K562 (cell line): ENCODE data around the gene RXRA. TPM values are rescaled to one million over a fixed set of nuclear protein-coding genes. Genes with fewer than 3 reads are reported as not detected.

Experiments
- ATAC-seq: fragments of 200-7000 bp; cut with Tn5 transposase; 3 replicates; pipeline ENCODE4 v1.9.1; 2020; ENCODE audit warnings: moderate library complexity
- BruUV-seq: library from RNA; stranded (reverse); fragments of 400-500 nt; replicated peaks from 2 replicates; lab custom pipeline; 2021; lab: Mats Ljungman, UMichigan
- CTCF ChIA-PET: fragments of 300-600 bp; formaldehyde crosslinking; extraction: SDS; loops from one replicate; lab custom pipeline; 2021; ENCODE audit warnings: low intra/inter-chr PET ratio; lab: Yijun Ruan, JAX
- POLR2A ChIA-PET: fragments of 300-600, 350-650 bp; sonication (Branson Sonifier 250); formaldehyde crosslinking; extraction: SDS; loops from one replicate; lab custom pipeline; 2021; ENCODE audit warnings: antibody characterized with exemption, inconsistent platforms; lab: Yijun Ruan, JAX
- DNase-seq, 4 experiments: peaks; one replicate each; pipeline versions ENCODE4 v3.0.0 to v3.0.0-alpha.2; 2011 to 2018; ENCODE audit warnings: low spot score in 3 of 4, mixed read lengths in 3 of 4; ENCODE audit errors: extremely low read depth in 1 of 4
- FAIRE-seq: peaks from 2 replicates; lab custom pipeline; 2011; peaks lifted over from hg19 to GRCh38; lab: Jason Lieb, UNC
- H2AFZ ChIP-seq: 2 replicates; pipeline ENCODE4 v1.6.0; 2011; ENCODE audit warnings: low read depth, low read length, control low read depth, inconsistent platforms
- H3K27ac ChIP-seq: fragments of 200-600 bp; 3 replicates; pipeline ENCODE4 v1.8.0; 2011; ENCODE audit warnings: low read depth, mild to moderate bottlenecking, control low read depth, inconsistent platforms, low read length, moderate library complexity, mixed read lengths; ENCODE audit errors: extremely low read depth
- H3K27me3 ChIP-seq, 2 experiments: fragments of 300-600 bp in 1 of 2; 2 replicates in 1 of 2; 3 replicates in 1 of 2; pipeline versions ENCODE4 v1.6.0 to v1.8.0; 2011; ENCODE audit warnings: inconsistent platforms in 2 of 2, low read length in 2 of 2, mild to moderate bottlenecking in 1 of 2, mixed read lengths in 1 of 2, moderate library complexity in 1 of 2; ENCODE audit not compliant: control insufficient read depth in 2 of 2, insufficient read depth in 2 of 2
- H3K36me3 ChIP-seq: fragments of 300-600 bp; 3 replicates; pipeline ENCODE4 v1.8.0; 2011; ENCODE audit warnings: mild to moderate bottlenecking, low read length, inconsistent platforms; ENCODE audit not compliant: control insufficient read depth, insufficient read depth
- H3K4me1 ChIP-seq, 2 experiments: fragments of 200-600 bp in 1 of 2; replicated peaks in 1 of 2; 2 replicates in 1 of 2; 3 replicates in 1 of 2; pipeline versions ENCODE4 v1.5.1 to v1.8.0; 2011; ENCODE audit warnings: inconsistent platforms in 2 of 2, low read length in 2 of 2, mild to moderate bottlenecking in 1 of 2, mixed read lengths in 1 of 2, moderate library complexity in 1 of 2; ENCODE audit not compliant: control insufficient read depth in 2 of 2, insufficient read depth in 2 of 2
- H3K4me2 ChIP-seq: 2 replicates; pipeline ENCODE4 v1.6.1; 2011; ENCODE audit warnings: low read length, control low read depth, inconsistent platforms, mixed read lengths; ENCODE audit not compliant: insufficient read depth
- H3K4me3 ChIP-seq: fragments of 200-600 bp; sonication (generic), shearing (Covaris generic); 2 replicates; pipeline ENCODE4 v1.5.1; 2016; ENCODE audit warnings: control low read depth, inconsistent platforms
- H3K79me2 ChIP-seq: fragments of 200-600 bp; 3 replicates; pipeline ENCODE4 v1.8.0; 2011; ENCODE audit warnings: low read length, inconsistent platforms; ENCODE audit not compliant: control insufficient read depth, insufficient read depth
- H3K9ac ChIP-seq, 2 experiments: 2 replicates each; pipeline versions ENCODE4 v1.6.0 to v1.6.1; 2011; ENCODE audit warnings: low read depth in 2 of 2, low read length in 2 of 2, control low read depth in 1 of 2, inconsistent platforms in 1 of 2, mild to moderate bottlenecking in 1 of 2, mixed read lengths in 1 of 2; ENCODE audit not compliant: insufficient read depth in 1 of 2
- H3K9me1 ChIP-seq: one replicate; pipeline ENCODE4 v1.6.0; 2011; ENCODE audit warnings: inconsistent platforms, mild to moderate bottlenecking, low read length, moderate library complexity; ENCODE audit not compliant: control insufficient read depth, insufficient read depth
- H3K9me3 ChIP-seq: replicated peaks from 2 replicates; pipeline ENCODE4 v1.5.1; 2011; ENCODE audit warnings: low read depth, low read length, inconsistent platforms; ENCODE audit not compliant: control insufficient read depth, insufficient read depth
- H4K20me1 ChIP-seq: replicated peaks from 2 replicates; pipeline ENCODE4 v1.6.1; 2011; ENCODE audit warnings: low read length, inconsistent platforms, mixed read lengths; ENCODE audit not compliant: control insufficient read depth, insufficient read depth
- ETV6 ChIP-seq, 3 experiments: fragments of 150-350 bp in 1 of 3; sonication (generic) in 1 of 3; formaldehyde crosslinking in 1 of 3; IDR thresholded peaks; 2 replicates each; pipeline versions ENCODE4 v1.6.1 to v1.8.0; 2014 to 2022; ENCODE audit warnings: borderline replicate concordance in 2 of 3, low read depth in 2 of 3, antibody characterized with exemption in 1 of 3, low read length in 1 of 3, mild to moderate bottlenecking in 1 of 3, missing genetic modification reagents in 1 of 3
- JUNB ChIP-seq: fragments of 450-650 bp; formaldehyde crosslinking; conservative IDR thresholded peaks from 2 replicates; pipeline ENCODE4 v1.4.0; 2020; ENCODE audit warnings: mild to moderate bottlenecking
- KDM2B ChIP-seq: fragments of 250-450 bp; sonication (Bioruptor Pico); IDR thresholded peaks from 2 replicates; pipeline ENCODE4 v1.8.0; 2021; ENCODE audit warnings: mild to moderate bottlenecking, moderate library complexity
- NCOA6 ChIP-seq: fragments of 450-650 bp; IDR thresholded peaks from 2 replicates; pipeline ENCODE4 v1.6.1; 2017; ENCODE audit warnings: mild to moderate bottlenecking
- NFXL1 ChIP-seq: fragments of 450-650 bp; formaldehyde crosslinking; IDR thresholded peaks from 2 replicates; pipeline ENCODE4 v1.4.0; 2021; ENCODE audit warnings: mild to moderate bottlenecking
- ZBTB17 ChIP-seq: fragments of 450-650 bp; formaldehyde crosslinking; IDR thresholded peaks from 2 replicates; pipeline ENCODE4 v1.4.0; 2020; ENCODE audit warnings: mild to moderate bottlenecking
- ZC3H11A ChIP-seq: IDR thresholded peaks from 2 replicates; pipeline ENCODE4 v1.6.1; 2012; ENCODE audit warnings: low read depth, low read length, improper control_type of control experiment
- WGBS: fragments of 100-300 bp; shearing (Covaris generic); methylation state at CpG from one replicate; pipeline ENCODE4 v1.1.6; 2016; ENCODE audit warnings: low coverage, mixed read lengths; ENCODE audit not compliant: insufficient coverage; ENCODE audit errors: missing lambda C conversion rate; 5-methylcytosine and 5-hydroxymethylcytosine counted together
- in situ Hi-C: fragments of 300-500 bp; cut with MboI; formaldehyde crosslinking; loops from 4 replicates; pipeline ENCODE4 v1.15.0; 2018; ENCODE audit warnings: inconsistent platforms, mixed read lengths
- intact Hi-C: fragments of 100-400 bp; cut with micrococcal nuclease; formaldehyde crosslinking; loops from 2 replicates; pipeline ENCODE4 v1.14.2; 2022
- polyA plus RNA-seq, 8 experiments: library from polyadenylated mRNA; depleted of rRNA in 4 of 8; stranded (reverse) in 5 of 8; unstranded in 3 of 8; fragments of >200 nt; fragmentation: Nextera tagmentation in 2 of 8; fragmentation: Illumina TruSeq in 1 of 8; extraction: Ambion mirVana in 2 of 8; extraction: Trizol in 1 of 8; gene quantifications; 2 replicates each; pipeline versions ENCODE4 v1.2.1 to v1.2.3, GENCODE V29; 2011 to 2014; ENCODE audit warnings: inconsistent platforms in 1 of 8, missing spikeins in 1 of 8
- total RNA-seq, 7 experiments: library from RNA; depleted of rRNA in 6 of 7; stranded (reverse); fragments of >200 nt in 6 of 7; fragmentation: Illumina TruSeq in 2 of 7; extraction: Trizol in 2 of 7; gene quantifications; 2 replicates each; pipeline versions ENCODE4 v1.2.1 to v1.2.3, GENCODE V29; 2011 to 2021; ENCODE audit warnings: low replicate concordance in 1 of 7
- TF ChIP-seq, protein P1 (sequence below), 3 experiments: IDR thresholded peaks in 2 of 3; conservative IDR thresholded peaks in 1 of 3; 2 replicates each; pipeline ENCODE4 v1.5.1; 2011 to 2012; ENCODE audit warnings: low read length in 3 of 3, mild to moderate bottlenecking in 3 of 3, control low read depth in 2 of 3, improper control_type of control experiment in 1 of 3, inconsistent platforms in 1 of 3, low read depth in 1 of 3, mixed read lengths in 1 of 3, moderate library complexity in 1 of 3; ENCODE audit not compliant: insufficient read depth in 2 of 3
- TF ChIP-seq, protein P2 (sequence below), 2 experiments: IDR thresholded peaks; 2 replicates each; pipeline ENCODE4 v1.6.1; 2011; ENCODE audit warnings: borderline replicate concordance in 1 of 2, control low read depth in 1 of 2, low read depth in 1 of 2, low read length in 1 of 2, mild to moderate bottlenecking in 1 of 2, mixed read lengths in 1 of 2, moderate library complexity in 1 of 2; ENCODE audit not compliant: insufficient read depth in 1 of 2, insufficient read length in 1 of 2, poor library complexity in 1 of 2, severe bottlenecking in 1 of 2; ENCODE audit errors: extremely low read depth in 1 of 2

Gene RXRA
- total and polyA plus RNA-seq, 9 of the 15 experiments (the other 6 are each of a cell fraction or from before 2014, with no cell fraction given) = 0.35 to 23.6 (median 4.6) TPM

DNA sequence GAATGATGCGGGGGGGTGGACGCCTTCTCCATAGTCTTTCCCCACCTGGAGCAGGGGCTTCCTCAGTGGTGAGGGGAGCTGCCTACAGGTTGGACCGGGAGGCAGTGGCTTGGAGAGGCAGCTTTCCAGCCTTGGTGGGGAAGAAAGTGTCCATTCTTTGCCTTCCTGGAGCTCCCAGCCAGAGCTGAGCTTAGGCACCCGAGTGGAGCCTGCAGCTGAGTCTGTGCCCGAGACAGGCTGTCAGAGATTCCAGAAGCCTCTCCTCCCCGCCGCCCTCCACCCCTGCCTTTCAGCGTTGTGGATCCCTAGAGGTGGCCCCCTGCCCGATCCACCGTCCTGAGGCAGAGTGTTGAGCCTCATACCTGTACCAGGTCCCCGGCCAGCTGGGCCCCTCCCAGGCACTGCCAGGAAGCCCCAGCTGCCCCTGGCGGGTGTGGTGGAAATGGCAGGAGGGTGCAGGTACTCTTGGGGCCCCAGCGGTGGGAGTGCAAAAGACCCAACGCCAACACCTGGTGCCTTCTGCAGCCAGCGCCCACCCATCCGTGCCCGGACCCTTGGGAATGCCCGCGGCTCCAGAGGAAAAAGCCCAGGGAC is 112.0 kb downstream of the RXRA start:
- Histone ChIP-seq H3K4me1 (peaks cover 0 to 45% of the 10 kb centered on the region in 2 experiments; a peak in 2 of 5 replicates), H3K36me3 (peaks cover 8% of the 10 kb centered on the region; the same call in 1 of the 3 replicates), H3K79me2 (no peaks in the 10 kb centered on the region), H3K4me2 (no peak overlapping the region), H2AFZ (no peak overlapping the region), H3K27me3 (no peaks in the 10 kb centered on the region), H3K27ac (no peak overlapping the region), H3K9ac (no peak overlapping the region), H3K9me1 (no peaks in the 10 kb centered on the region), H4K20me1 (0 out of 2 replicates have a peak, but pooled peaks cover 4% of the 10 kb centered on the region), H3K9me3 (no peaks in the 10 kb centered on the region)
- BruUV-seq = no TSS peak
- CTCF ChIA-PET = no interaction called here
- in situ Hi-C loops = no loop called here
- POLR2A ChIA-PET = interaction anchor here (0.6 kb wide), 3 partner anchors 34 to 381 kb away, joined by 3 to 4 read pairs (median 3); no protein-coding TSS in a partner anchor
- 55% methylated on average over 16 of the region's 19 CpGs for WGBS
- DNase-seq = no peak
- intact Hi-C loops = no loop called here
- FAIRE-seq = no peak
- TF ChIP-seq NCOA6 = no peak
- no peak for TF ChIP-seq NFXL1 (CRISPR knock-in tag)
- TF ChIP-seq ETV6 (IDR thresholded peaks at IDR 0.05; ENCODE audit: borderline replicate concordance in 1 of 2, low read depth in 2 of 2, low read length in 1 of 2) = no peak
- no peak for TF ChIP-seq ETV6 (CRISPR knock-in tag; IDR thresholded peaks at IDR 0.05; ENCODE audit: borderline replicate concordance)
- TF ChIP-seq JUNB (CRISPR knock-in tag) = no peak
- TF ChIP-seq, protein P1, sequence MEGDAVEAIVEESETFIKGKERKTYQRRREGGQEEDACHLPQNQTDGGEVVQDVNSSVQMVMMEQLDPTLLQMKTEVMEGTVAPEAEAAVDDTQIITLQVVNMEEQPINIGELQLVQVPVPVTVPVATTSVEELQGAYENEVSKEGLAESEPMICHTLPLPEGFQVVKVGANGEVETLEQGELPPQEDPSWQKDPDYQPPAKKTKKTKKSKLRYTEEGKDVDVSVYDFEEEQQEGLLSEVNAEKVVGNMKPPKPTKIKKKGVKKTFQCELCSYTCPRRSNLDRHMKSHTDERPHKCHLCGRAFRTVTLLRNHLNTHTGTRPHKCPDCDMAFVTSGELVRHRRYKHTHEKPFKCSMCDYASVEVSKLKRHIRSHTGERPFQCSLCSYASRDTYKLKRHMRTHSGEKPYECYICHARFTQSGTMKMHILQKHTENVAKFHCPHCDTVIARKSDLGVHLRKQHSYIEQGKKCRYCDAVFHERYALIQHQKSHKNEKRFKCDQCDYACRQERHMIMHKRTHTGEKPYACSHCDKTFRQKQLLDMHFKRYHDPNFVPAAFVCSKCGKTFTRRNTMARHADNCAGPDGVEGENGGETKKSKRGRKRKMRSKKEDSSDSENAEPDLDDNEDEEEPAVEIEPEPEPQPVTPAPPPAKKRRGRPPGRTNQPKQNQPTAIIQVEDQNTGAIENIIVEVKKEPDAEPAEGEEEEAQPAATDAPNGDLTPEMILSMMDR (IDR thresholded peaks at IDR 0.05 in 2 of 3, conservative IDR thresholded peaks at IDR 0.05 in 1 of 3; ENCODE audit: insufficient read depth in 2 of 3, low read depth in 1 of 3, low read length in 3 of 3) = peak in 1 of 3 experiments; percentile 35; a peak in 2 of 6 replicates
- TF ChIP-seq ZBTB17 (CRISPR knock-in tag) = no peak
- TF ChIP-seq KDM2B (CRISPR knock-in tag) = no peak
- no peak for TF ChIP-seq ZC3H11A
- TF ChIP-seq, protein P2, sequence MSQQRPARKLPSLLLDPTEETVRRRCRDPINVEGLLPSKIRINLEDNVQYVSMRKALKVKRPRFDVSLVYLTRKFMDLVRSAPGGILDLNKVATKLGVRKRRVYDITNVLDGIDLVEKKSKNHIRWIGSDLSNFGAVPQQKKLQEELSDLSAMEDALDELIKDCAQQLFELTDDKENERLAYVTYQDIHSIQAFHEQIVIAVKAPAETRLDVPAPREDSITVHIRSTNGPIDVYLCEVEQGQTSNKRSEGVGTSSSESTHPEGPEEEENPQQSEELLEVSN (IDR thresholded peaks at IDR 0.05; ENCODE audit: borderline replicate concordance in 1 of 2, extremely low read depth in 1 of 2, insufficient read depth in 1 of 2, insufficient read length in 1 of 2, low read depth in 1 of 2, low read length in 1 of 2, poor library complexity in 1 of 2, severe bottlenecking in 1 of 2) = no peak
- TF ChIP-seq, all 486 proteins: peak for 1
- no peak for ATAC-seq
- no peak overlapping the region for H3K4me3 ChIP-seq
